HepG2 (cell line): ENCODE data around the gene CPLX3. TPM values are rescaled to one million over a fixed set of nuclear protein-coding genes. Genes with fewer than 3 reads are reported as not detected.

Source experiments
- ATAC-seq: fragments of 200-7000 bp; cut with Tn5 transposase; 3 replicates; pipeline ENCODE4 v1.9.1; 2020; ENCODE audit warnings: mild to moderate bottlenecking, moderate library complexity
- BruUV-seq: library from RNA; stranded (reverse); fragments of 400-500 nt; replicated peaks from 2 replicates; lab custom pipeline; 2021; lab: Mats Ljungman, UMichigan
- CTCF ChIA-PET: fragments of 300-600 bp; formaldehyde crosslinking; extraction: SDS; loops from one replicate; lab custom pipeline; 2021; ENCODE audit warnings: low total read pairs, inconsistent platforms, low intra/inter-chr PET ratio; lab: Yijun Ruan, JAX
- POLR2A ChIA-PET: fragments of 350-600 bp; sonication (Branson Sonifier 250); formaldehyde crosslinking; loops from one replicate; lab custom pipeline; 2020; ENCODE audit warnings: antibody characterized with exemption, inconsistent platforms; lab: Yijun Ruan, JAX
- DNase-seq: peaks from one replicate; pipeline ENCODE4 v3.0.0-alpha.2; 2015; ENCODE audit warnings: low spot score
- FAIRE-seq: peaks from 3 replicates; lab custom pipeline; 2011; peaks lifted over from hg19 to GRCh38; lab: Jason Lieb, UNC
- H2AFZ ChIP-seq: one replicate; pipeline ENCODE4 v1.6.1; 2011; ENCODE audit warnings: low read length, inconsistent platforms
- H3K27ac ChIP-seq: fragments of 300-600 bp; 3 replicates; pipeline ENCODE4 v1.8.0; 2011; ENCODE audit warnings: mixed run types, mild to moderate bottlenecking, mixed read lengths, low read length, inconsistent platforms; ENCODE audit not compliant: insufficient read depth; ENCODE audit errors: extremely low read length
- H3K27me3 ChIP-seq, 2 experiments: fragments of 200-600 bp in 1 of 2; 2 replicates in 1 of 2; 3 replicates in 1 of 2; pipeline versions ENCODE4 v1.6.0 to v1.8.0; 2011; ENCODE audit warnings: low read length in 2 of 2, mild to moderate bottlenecking in 2 of 2, moderate library complexity in 2 of 2, inconsistent platforms in 1 of 2; ENCODE audit not compliant: insufficient read depth in 2 of 2, control insufficient read depth in 1 of 2
- H3K36me3 ChIP-seq, 2 experiments: fragments of 200-600 bp in 1 of 2; replicated peaks in 1 of 2; 2 replicates in 1 of 2; 3 replicates in 1 of 2; pipeline versions ENCODE4 v1.5.1 to v1.8.0; 2011; ENCODE audit warnings: low read length in 2 of 2, inconsistent platforms in 1 of 2; ENCODE audit not compliant: insufficient read depth in 2 of 2, control insufficient read depth in 1 of 2
- H3K4me1 ChIP-seq: 2 replicates; pipeline ENCODE4 v1.5.1; 2012; ENCODE audit warnings: low read length, inconsistent platforms; ENCODE audit not compliant: insufficient read depth
- H3K4me2 ChIP-seq: 2 replicates; pipeline ENCODE4 v1.6.0; 2011; ENCODE audit warnings: low read depth, low read length, inconsistent platforms
- H3K4me3 ChIP-seq, 3 experiments: fragments of 200-600 bp in 1 of 3; sonication (generic), shearing (Covaris generic) in 1 of 3; replicated peaks in 1 of 3; 2 replicates each; pipeline ENCODE4 v1.5.1; 2011 to 2016; ENCODE audit warnings: low read length in 3 of 3, inconsistent platforms in 2 of 3, low read depth in 2 of 3, mild to moderate bottlenecking in 2 of 3, control low read depth in 1 of 3, mixed read lengths in 1 of 3; ENCODE audit not compliant: insufficient read depth in 1 of 3
- H3K79me2 ChIP-seq: one replicate; pipeline ENCODE4 v1.6.1; 2011; ENCODE audit warnings: low read length, inconsistent platforms; ENCODE audit not compliant: insufficient read depth
- H3K9ac ChIP-seq: 2 replicates; pipeline ENCODE4 v1.6.0; 2011; ENCODE audit warnings: mild to moderate bottlenecking, low read depth, low read length, inconsistent platforms; ENCODE audit not compliant: insufficient read depth
- H3K9me3 ChIP-seq: 2 replicates; pipeline ENCODE4 v1.5.1; 2012; ENCODE audit warnings: mild to moderate bottlenecking, low read length
- H4K20me1 ChIP-seq: 2 replicates; pipeline ENCODE4 v1.6.0; 2011; ENCODE audit warnings: inconsistent platforms, mild to moderate bottlenecking, low read length, moderate library complexity; ENCODE audit not compliant: insufficient read depth
- CENPX ChIP-seq: sonication (generic); formaldehyde crosslinking; IDR thresholded peaks from 2 replicates; pipeline ENCODE4 v1.9.0; 2021; ENCODE audit warnings: mild to moderate bottlenecking, missing genetic modification reagents, moderate library complexity
- KDM3A ChIP-seq: IDR thresholded peaks from 2 replicates; pipeline ENCODE4 v1.6.1; 2018; ENCODE audit warnings: low read depth, missing compliant biosample characterization
- NR2F6 ChIP-seq, 2 experiments: IDR thresholded peaks; 2 replicates each; pipeline ENCODE4 v1.6.1; 2016; ENCODE audit warnings: antibody characterized with exemption in 1 of 2, mild to moderate bottlenecking in 1 of 2
- PHF20 ChIP-seq: sonication (generic); formaldehyde crosslinking; IDR thresholded peaks from 2 replicates; pipeline ENCODE4 v1.5.0; 2020; ENCODE audit warnings: mild to moderate bottlenecking, missing genetic modification reagents
- REL ChIP-seq: sonication (generic); formaldehyde crosslinking; conservative IDR thresholded peaks from 2 replicates; pipeline ENCODE4 v1.8.0; 2022; ENCODE audit warnings: mild to moderate bottlenecking, missing genetic modification reagents, moderate library complexity
- RFX5 ChIP-seq: IDR thresholded peaks from 2 replicates; pipeline ENCODE4 v1.6.1; 2011; ENCODE audit warnings: low read depth, low read length, improper control_type of control experiment
- TEAD3 ChIP-seq: optimal IDR thresholded peaks from 2 replicates; pipeline ENCODE3; 2016; ENCODE audit warnings: borderline replicate concordance
- TFAP4 ChIP-seq: sonication (generic); IDR thresholded peaks from 2 replicates; pipeline ENCODE4 v1.6.1; 2016; ENCODE audit warnings: low read depth, borderline replicate concordance
- ZNF225 ChIP-seq: sonication (generic); formaldehyde crosslinking; IDR thresholded peaks from 2 replicates; pipeline ENCODE4 v1.4.0; 2020; ENCODE audit warnings: mild to moderate bottlenecking, missing genetic modification reagents
- ZNF543 ChIP-seq: sonication (generic); formaldehyde crosslinking; IDR thresholded peaks from 2 replicates; pipeline ENCODE4 v1.4.0; 2020; ENCODE audit warnings: mild to moderate bottlenecking, missing genetic modification reagents
- ZNF574 ChIP-seq: sonication (generic); formaldehyde crosslinking; IDR thresholded peaks from 2 replicates; pipeline ENCODE4 v1.4.0; 2020; ENCODE audit warnings: missing genetic modification reagents
- ZNF576 ChIP-seq: sonication (generic); formaldehyde crosslinking; IDR thresholded peaks from 2 replicates; pipeline ENCODE4 v1.4.0; 2020; ENCODE audit warnings: mild to moderate bottlenecking, missing genetic modification reagents
- ZNF607 ChIP-seq: sonication (generic); formaldehyde crosslinking; IDR thresholded peaks from 2 replicates; pipeline ENCODE4 v1.5.1; 2020; ENCODE audit warnings: missing genetic modification reagents, mild to moderate bottlenecking, borderline replicate concordance
- WGBS: methylation state at CpG from one replicate; pipeline ENCODE4 v1.1.6; 2017; ENCODE audit warnings: low lambda C conversion rate; 5-methylcytosine and 5-hydroxymethylcytosine counted together
- in situ Hi-C: cut with HindIII; loops from 2 replicates; pipeline ENCODE4 v1.10.0; 2017; ENCODE audit warnings: low pct_unique_long_range_greater_than_20kb; ENCODE audit not compliant: extremely low pct_ligation_motif_present
- intact Hi-C: fragments of 100-400 bp; cut with micrococcal nuclease; formaldehyde crosslinking; loops from one replicate; pipeline ENCODE4 v1.10.0; 2022; ENCODE audit not compliant: unreplicated experiment
- polyA plus RNA-seq, 8 experiments: library from polyadenylated mRNA; depleted of rRNA in 3 of 8; stranded (reverse) in 7 of 8; unstranded in 1 of 8; fragments of >200 nt; fragmentation: Illumina TruSeq in 4 of 8; extraction: Trizol in 4 of 8; gene quantifications; 2 replicates each; pipeline versions ENCODE4 v1.2.1 to v1.2.3, GENCODE V29; 2011 to 2016; ENCODE audit warnings: low read depth in 4 of 8, missing spikeins in 1 of 8, mixed read lengths in 1 of 8; ENCODE audit not compliant: insufficient read depth in 1 of 8
- total RNA-seq, 5 experiments: library from RNA; depleted of rRNA; stranded (reverse); fragments of >200 nt; fragmentation: Illumina TruSeq; extraction: Trizol; gene quantifications; 2 replicates each; pipeline ENCODE4 v1.2.3, GENCODE V29; 2016; ENCODE audit warnings: low read depth in 1 of 5

The CPLX3 gene
- total and polyA plus RNA-seq, 2 of the 13 experiments (the other 11 are each of a cell fraction or from before 2014, with no cell fraction given): not detected

- DNase-seq: no peak
- no peak overlapping the region for H3K27ac ChIP-seq
- ATAC-seq: peak; percentile 17
- TF ChIP-seq ZNF607 (CRISPR knock-in tag) (no peak), KDM3A (CRISPR knock-in tag) (no peak), RFX5 (no peak), CENPX (no peak), TFAP4 (peak; percentile 11; the same call in 1 of the 2 replicates)
- TF ChIP-seq, all 625 proteins: peak for 1
- Histone ChIP-seq H3K9me3 (no peaks in the 10 kb centered on the region), H3K9ac (no peak overlapping the region), H3K79me2 (no peaks in the 10 kb centered on the region), H3K4me3 (peak overlapping the region in 1 of 3 experiments; percentile 13; a peak in 1 of 6 replicates), H3K27me3 (peaks cover 2 to 22% of the 10 kb centered on the region in 2 experiments; a peak in 3 of 5 replicates), H3K36me3 (peaks cover 0 to 3% of the 10 kb centered on the region in 2 experiments; a peak in 1 of 5 replicates), H3K4me2 (no peak overlapping the region), H4K20me1 (no peaks in the 10 kb centered on the region), H2AFZ (no peak overlapping the region), H3K4me1 (peaks cover 30% of the 10 kb centered on the region)
- 50% methylated on average over 1 of the region's 12 CpGs for WGBS
- ChIA-PET CTCF (no interaction called here), POLR2A (interaction anchor here (0.6 kb wide), 1 partner anchor 26 kb away, joined by 3 read pairs; no protein-coding TSS in a partner anchor)
- BruUV-seq: no TSS peak
- in situ Hi-C loops: no loop called here
- intact Hi-C loops: loop anchor here (2.0 kb wide), 2 partner anchors 53 to 63 kb away; no protein-coding TSS in a partner anchor
- FAIRE-seq: no peak
These were observed 7.1 kb downstream of the CPLX3 start for GRCh38 chr15:74833376-74834107.

- FAIRE-seq (peak; percentile 88), ATAC-seq (peak; percentile 86), DNase-seq (peak; percentile 70)
- no peak overlapping the region for H2AFZ ChIP-seq
- ChIA-PET POLR2A (no interaction called here), CTCF (interaction anchor here (1.4 kb wide), 1 partner anchor 64 kb away, joined by 4 read pairs; no protein-coding TSS in a partner anchor)
- no peak overlapping the region for H3K4me2 ChIP-seq
- peaks cover 0 to 11% of the 10 kb centered on the region in 2 experiments; a peak in 2 of 5 replicates for H3K27me3 ChIP-seq
- in situ Hi-C loops (no loop called here), intact Hi-C loops (loop anchor here (2.0 kb wide), 2 partner anchors 55 to 65 kb away; no protein-coding TSS in a partner anchor)
- peaks cover 0 to 3% of the 10 kb centered on the region in 2 experiments; a peak in 1 of 5 replicates for H3K36me3 ChIP-seq
- no peaks in the 10 kb centered on the region for H3K9me3 ChIP-seq
- WGBS: 50% methylated on average over 2 of the region's 5 CpGs
- no peak overlapping the region for H3K4me3 ChIP-seq
- peaks cover 30% of the 10 kb centered on the region for H3K4me1 ChIP-seq
- H3K27ac ChIP-seq: no peak overlapping the region
- H3K9ac ChIP-seq: no peak overlapping the region
- no TSS peak for BruUV-seq
- H4K20me1 ChIP-seq: no peaks in the 10 kb centered on the region
- H3K79me2 ChIP-seq: no peaks in the 10 kb centered on the region
- TF ChIP-seq ZNF576 (no peak), ZNF225 (CRISPR knock-in tag) (no peak), ZNF574 (CRISPR knock-in tag) (peak; percentile 33; the same call in 1 of the 2 replicates), REL (CRISPR knock-in tag) (no peak), TEAD3 (peak; percentile 25), PHF20 (CRISPR knock-in tag) (no peak), NR2F6 (IDR thresholded peaks at IDR 0.05) (no peak), NR2F6 (CRISPR knock-in tag; IDR thresholded peaks at IDR 0.05) (peak; percentile 20; the same call in 1 of the 2 replicates), ZNF543 (CRISPR knock-in tag) (no peak)
These were observed 8.9 kb downstream of the CPLX3 start for GRCh38 chr15:74835312-74835823.
